DND-41 (cell line): ENCODE data around the gene MAPKBP1.
"Not testable (repeated sequence)": the region's sequence is repeated elsewhere in the genome, so short reads cannot be mapped to it uniquely, and the experiment has no call there.

Experiments
- ATAC-seq: fragments of 200-7000 bp; cut with Tn5 transposase; 3 replicates; pipeline ENCODE4 v1.9.1; 2021; ENCODE audit warnings: low read depth; ENCODE audit not compliant: insufficient read depth
- DNase-seq: peaks from one replicate; pipeline ENCODE4 v3.0.0-alpha.2; 2020
- H2AFZ ChIP-seq: 2 replicates; pipeline ENCODE4 v1.6.0; 2012; ENCODE audit warnings: low read depth, low read length
- H3K27ac ChIP-seq: 2 replicates; pipeline ENCODE4 v1.5.1; 2012; ENCODE audit warnings: low read length, inconsistent platforms
- H3K27me3 ChIP-seq: fragments of 200-600 bp; sonication (generic); 2 replicates; pipeline ENCODE4 v1.6.0; 2012; ENCODE audit warnings: low read length, mild to moderate bottlenecking, inconsistent platforms; ENCODE audit not compliant: insufficient read depth, poor library complexity
- H3K36me3 ChIP-seq: 2 replicates; pipeline ENCODE4 v1.5.1; 2012; ENCODE audit warnings: low read length, inconsistent platforms; ENCODE audit not compliant: insufficient read depth
- H3K4me1 ChIP-seq: 2 replicates; pipeline ENCODE4 v1.5.1; 2012; ENCODE audit warnings: mild to moderate bottlenecking, low read length; ENCODE audit not compliant: insufficient read depth
- H3K4me2 ChIP-seq: 2 replicates; pipeline ENCODE4 v1.6.0; 2012; ENCODE audit warnings: mild to moderate bottlenecking, moderate library complexity, low read length, inconsistent platforms; ENCODE audit not compliant: insufficient read depth
- H3K4me3 ChIP-seq, 2 experiments: fragments of 200-600 bp in 1 of 2; shearing (Covaris generic) in 1 of 2; 2 replicates each; pipeline ENCODE4 v1.5.1; 2012 to 2016; ENCODE audit warnings: inconsistent platforms in 2 of 2, low read length in 2 of 2, mild to moderate bottlenecking in 2 of 2, low read depth in 1 of 2, moderate library complexity in 1 of 2
- H3K79me2 ChIP-seq: 2 replicates; pipeline ENCODE4 v1.6.0; 2012; ENCODE audit warnings: low read length, inconsistent platforms; ENCODE audit not compliant: insufficient read depth
- H3K9ac ChIP-seq: 2 replicates; pipeline ENCODE4 v1.6.0; 2012; ENCODE audit warnings: low read depth, mild to moderate bottlenecking, inconsistent platforms, low read length, moderate library complexity
- H3K9me3 ChIP-seq: 2 replicates; pipeline ENCODE4 v1.5.1; 2012; ENCODE audit warnings: low read length, moderate library complexity, mild to moderate bottlenecking, inconsistent platforms; ENCODE audit not compliant: insufficient read depth, severe bottlenecking
- H4K20me1 ChIP-seq: 2 replicates; pipeline ENCODE4 v1.6.0; 2012; ENCODE audit warnings: low read length; ENCODE audit not compliant: insufficient read depth
- EZH2 ChIP-seq: IDR thresholded peaks from 3 replicates; pipeline ENCODE4 v1.6.1; 2012; ENCODE audit warnings: borderline replicate concordance, low read depth, mild to moderate bottlenecking, moderate library complexity, low read length, inconsistent platforms; ENCODE audit not compliant: severe bottlenecking
- TF ChIP-seq, protein P1 (sequence below): IDR thresholded peaks from 2 replicates; pipeline ENCODE4 v1.5.1; 2012; ENCODE audit warnings: borderline replicate concordance, low read length, moderate library complexity, mild to moderate bottlenecking; ENCODE audit not compliant: poor library complexity, severe bottlenecking; ENCODE audit errors: extremely low read depth

Gene MAPKBP1

DNA sequence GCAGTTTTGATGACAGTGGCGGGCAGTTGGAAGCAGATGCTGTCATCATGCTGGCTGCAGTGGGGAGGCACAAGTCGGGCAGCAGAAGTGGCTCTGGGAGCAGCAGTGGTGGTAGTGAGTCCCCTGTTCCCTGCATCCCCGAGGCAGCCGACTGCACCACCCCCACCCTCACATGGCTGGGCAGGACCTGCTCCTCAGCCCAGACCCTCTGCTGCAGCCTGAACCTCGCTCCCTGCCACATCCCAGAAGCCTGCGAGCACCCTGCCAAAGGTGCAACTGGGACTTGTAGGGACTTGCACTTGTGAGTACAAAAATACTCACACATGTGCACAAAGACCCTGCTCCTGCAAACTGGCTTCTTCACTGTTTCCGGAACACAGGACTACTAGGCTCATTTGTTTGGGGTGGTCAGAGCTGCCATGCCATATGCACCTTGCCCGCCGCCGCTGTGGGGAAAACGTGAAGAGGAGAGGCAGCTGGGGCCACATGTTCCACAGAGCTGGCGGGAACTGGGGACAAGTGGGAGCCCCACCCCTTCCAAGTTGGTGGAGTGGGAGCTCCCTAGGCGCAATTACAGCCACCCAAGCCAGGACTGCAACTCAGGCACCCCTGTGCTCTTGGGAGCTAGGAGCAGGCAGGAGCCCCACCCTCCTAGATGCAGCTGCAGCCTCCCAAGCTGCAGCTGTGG is 55.8 kb downstream of the MAPKBP1 start:
- Histone ChIP-seq H3K4me1 (peaks cover 53% of the 10 kb centered on the region), H2AFZ (no peak overlapping the region), H3K27me3 (no peaks in the 10 kb centered on the region), H3K36me3 (peaks cover 7% of the 10 kb centered on the region; the same call in 1 of the 2 replicates), H3K79me2 (0 out of 2 replicates have a peak, but pooled peaks cover 3% of the 10 kb centered on the region), H3K27ac (no peak overlapping the region), H3K4me2 (no peak overlapping the region), H3K9ac (no peak overlapping the region), H3K4me3 (no peak overlapping the region), H4K20me1 (peaks cover 8% of the 10 kb centered on the region; the same call in 1 of the 2 replicates), H3K9me3 (no peaks in the 10 kb centered on the region)
- DNase-seq: no peak
- no peak for ATAC-seq
- TF ChIP-seq EZH2: no peak
- TF ChIP-seq, protein P1, sequence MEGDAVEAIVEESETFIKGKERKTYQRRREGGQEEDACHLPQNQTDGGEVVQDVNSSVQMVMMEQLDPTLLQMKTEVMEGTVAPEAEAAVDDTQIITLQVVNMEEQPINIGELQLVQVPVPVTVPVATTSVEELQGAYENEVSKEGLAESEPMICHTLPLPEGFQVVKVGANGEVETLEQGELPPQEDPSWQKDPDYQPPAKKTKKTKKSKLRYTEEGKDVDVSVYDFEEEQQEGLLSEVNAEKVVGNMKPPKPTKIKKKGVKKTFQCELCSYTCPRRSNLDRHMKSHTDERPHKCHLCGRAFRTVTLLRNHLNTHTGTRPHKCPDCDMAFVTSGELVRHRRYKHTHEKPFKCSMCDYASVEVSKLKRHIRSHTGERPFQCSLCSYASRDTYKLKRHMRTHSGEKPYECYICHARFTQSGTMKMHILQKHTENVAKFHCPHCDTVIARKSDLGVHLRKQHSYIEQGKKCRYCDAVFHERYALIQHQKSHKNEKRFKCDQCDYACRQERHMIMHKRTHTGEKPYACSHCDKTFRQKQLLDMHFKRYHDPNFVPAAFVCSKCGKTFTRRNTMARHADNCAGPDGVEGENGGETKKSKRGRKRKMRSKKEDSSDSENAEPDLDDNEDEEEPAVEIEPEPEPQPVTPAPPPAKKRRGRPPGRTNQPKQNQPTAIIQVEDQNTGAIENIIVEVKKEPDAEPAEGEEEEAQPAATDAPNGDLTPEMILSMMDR: no peak

DNA sequence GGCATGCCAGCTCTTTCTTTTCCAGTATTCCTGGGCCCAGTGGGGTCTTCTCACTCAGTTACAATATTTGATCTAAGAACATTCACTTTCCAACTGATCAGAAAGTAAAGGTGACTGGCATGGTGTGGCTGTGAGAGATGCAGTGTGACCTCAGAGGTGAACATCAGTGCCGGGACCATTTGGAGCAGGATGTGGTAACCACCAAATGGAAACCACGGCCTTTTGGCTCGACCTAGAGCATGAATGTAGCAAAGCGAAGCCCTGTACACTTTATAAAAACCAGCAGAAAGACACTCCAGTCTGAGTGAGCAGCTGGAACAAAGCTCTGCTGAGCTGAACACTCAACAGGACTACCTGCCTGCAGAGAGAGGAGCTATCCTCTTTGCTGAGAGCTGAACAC is 57.0 kb downstream of the MAPKBP1 start:
- ATAC-seq (peak; percentile 47), DNase-seq (peak; percentile 58)
- Histone ChIP-seq H3K4me1 (peaks cover 53% of the 10 kb centered on the region), H3K27ac (peak overlapping the region; percentile 18; the same call in 1 of the 2 replicates)
- not testable (repeated sequence) for H3K9ac ChIP-seq, H4K20me1 ChIP-seq, H3K9me3 ChIP-seq, H3K27me3 ChIP-seq, H3K4me3 ChIP-seq, H3K4me2 ChIP-seq, H2AFZ ChIP-seq, H3K36me3 ChIP-seq, H3K79me2 ChIP-seq

DNA sequence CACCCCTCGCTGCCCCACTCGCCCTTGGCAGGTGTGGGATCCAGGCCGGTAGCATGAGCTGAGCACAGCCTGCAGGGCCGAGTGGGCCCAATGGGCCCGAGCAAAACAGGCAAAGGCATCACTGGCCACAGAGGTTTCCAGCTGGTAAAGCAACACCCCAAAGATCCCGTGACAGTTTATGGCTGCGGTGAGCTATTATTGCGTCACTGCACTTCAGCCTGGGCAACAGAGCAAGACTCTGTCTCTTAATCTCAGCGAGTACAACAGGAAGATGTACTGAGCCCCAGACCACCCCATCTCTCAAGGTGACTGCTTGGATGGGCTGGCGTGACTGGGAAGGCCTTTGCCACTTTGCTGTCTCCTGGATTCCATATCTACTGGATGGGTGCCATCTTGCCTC is 57.9 kb downstream of the MAPKBP1 start:
- no peaks in the 10 kb centered on the region for H3K27me3 ChIP-seq

DNA sequence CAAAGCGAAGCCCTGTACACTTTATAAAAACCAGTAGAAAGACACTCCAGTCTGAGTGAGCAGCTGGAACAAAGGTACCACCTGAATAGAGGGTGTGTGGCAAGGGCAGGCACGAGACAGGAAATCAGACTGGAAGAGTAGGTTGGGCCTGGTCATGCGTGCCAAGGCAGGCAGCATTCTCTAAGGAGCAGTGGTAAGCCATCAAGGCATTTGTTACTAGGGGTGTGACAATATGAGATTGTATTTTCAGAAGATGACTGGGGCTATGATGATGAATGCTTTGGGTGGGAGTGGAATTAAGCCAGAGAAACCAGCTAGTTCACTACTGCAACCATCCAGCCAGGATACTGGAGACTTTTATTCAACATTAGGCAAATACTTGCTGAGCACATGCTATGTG is 58.6 kb downstream of the MAPKBP1 start:
- no peak overlapping the region for H3K9ac ChIP-seq
- ATAC-seq: no peak
- no peak overlapping the region for H2AFZ ChIP-seq
- H3K9me3 ChIP-seq: no peaks in the 10 kb centered on the region
- no peak overlapping the region for H3K4me2 ChIP-seq
- H3K36me3 ChIP-seq: peaks cover 7% of the 10 kb centered on the region
- peaks cover 46% of the 10 kb centered on the region for H3K4me1 ChIP-seq
- H3K79me2 ChIP-seq: 0 out of 2 replicates have a peak, but pooled peaks cover 3% of the 10 kb centered on the region
- DNase-seq: no peak
- no peak for TF ChIP-seq EZH2
- TF ChIP-seq, protein P1: no peak
- 0 out of 2 replicates have a peak overlapping the region, but pooled peaks have one; percentile 24 for H3K27ac ChIP-seq
- peaks cover 8% of the 10 kb centered on the region; the same call in 1 of the 2 replicates for H4K20me1 ChIP-seq
- no peak overlapping the region for H3K4me3 ChIP-seq
- H3K27me3 ChIP-seq: no peaks in the 10 kb centered on the region

More for the DNA sequence above, 57.9 kb downstream of the MAPKBP1 start:
- Histone ChIP-seq H2AFZ (no peak overlapping the region), H3K4me3 (no peak overlapping the region), H3K9ac (no peak overlapping the region), H3K27ac (no peak overlapping the region), H3K79me2 (0 out of 2 replicates have a peak, but pooled peaks cover 3% of the 10 kb centered on the region), H3K4me1 (peaks cover 51% of the 10 kb centered on the region), H3K4me2 (no peak overlapping the region), H3K9me3 (no peaks in the 10 kb centered on the region), H4K20me1 (peaks cover 8% of the 10 kb centered on the region; the same call in 1 of the 2 replicates), H3K36me3 (peaks cover 7% of the 10 kb centered on the region; the same call in 1 of the 2 replicates)
- DNase-seq (no peak), ATAC-seq (no peak)
- no peak for TF ChIP-seq EZH2
- TF ChIP-seq, protein P1: no peak
